ENCODE results near the gene CNTNAP2.

CNTNAP2 gene

DNA sequence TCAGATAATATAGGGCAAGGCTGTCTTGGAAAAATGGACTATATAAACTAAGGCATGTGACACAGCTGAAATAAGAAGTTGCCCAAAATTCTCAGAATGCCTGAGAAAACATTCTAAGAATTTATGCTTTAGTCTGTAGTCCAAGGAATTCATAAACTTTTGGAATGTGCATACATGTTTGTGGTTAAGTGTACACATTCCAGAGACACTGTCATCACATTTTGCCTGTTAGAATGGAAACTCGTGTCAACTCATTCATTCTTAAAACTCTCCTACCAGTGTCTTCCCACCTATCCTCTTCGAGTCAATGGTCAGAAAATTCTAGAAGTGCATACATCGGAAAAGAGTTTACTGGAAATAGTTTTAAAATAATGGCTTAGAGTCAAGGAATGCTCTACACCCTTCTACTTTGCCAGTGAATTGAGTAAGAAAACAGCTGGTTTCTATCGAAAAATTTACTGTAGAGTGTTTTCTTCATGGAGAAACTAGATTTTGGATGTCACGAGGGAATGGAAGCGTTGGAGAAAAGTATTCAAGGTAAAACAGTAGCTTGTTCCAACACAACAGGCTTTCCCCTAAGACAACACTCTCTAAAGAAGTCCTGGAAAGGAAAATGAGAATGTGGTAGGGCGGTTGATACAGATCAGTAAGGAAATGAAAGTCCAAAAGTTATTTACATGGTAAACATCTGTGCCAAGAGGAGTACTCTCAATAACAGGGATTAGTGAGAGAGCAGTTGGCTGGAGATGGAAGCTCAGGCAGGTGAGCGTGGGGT, 1296.4 kb downstream of the CNTNAP2 start:
- no peak overlapping the region for H3K9ac ChIP-seq
- H3K9me3 ChIP-seq, result no peaks in the 10 kb centered on the region
- H3K4me2 ChIP-seq, result no peak overlapping the region
- no peak overlapping the region for H3K27ac ChIP-seq
- no peaks in the 10 kb centered on the region for H3K27me3 ChIP-seq
- no peak for TF ChIP-seq Cebpa-rat (IDR thresholded peaks at IDR 0.05)
- H3K36me3 ChIP-seq, result no peaks in the 10 kb centered on the region
- H3K4me3 ChIP-seq, result no peak overlapping the region
- no peaks in the 10 kb centered on the region for H4K20me1 ChIP-seq
- H3K4me1 ChIP-seq, result no peaks in the 10 kb centered on the region

DNA sequence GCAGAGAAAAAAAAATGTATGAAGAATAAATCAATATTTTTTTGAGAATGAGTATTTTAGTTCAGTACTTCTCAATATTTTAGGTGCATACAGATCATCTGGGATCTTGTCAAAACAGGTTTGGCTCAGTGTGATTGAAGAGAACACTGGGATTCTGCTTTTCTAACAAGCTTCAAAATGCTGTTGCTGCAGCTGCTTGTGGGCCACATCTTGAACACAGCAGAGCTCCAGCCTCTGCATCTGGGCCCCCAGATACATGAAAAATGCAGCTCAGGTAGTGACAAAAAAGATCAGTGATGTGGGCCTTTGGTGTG, 1296.9 kb downstream of the CNTNAP2 start:
- no peak overlapping the region for H3K4me2 ChIP-seq
- no peak for TF ChIP-seq Cebpa-rat (IDR thresholded peaks at IDR 0.05)
- H3K4me1 ChIP-seq, result no peaks in the 10 kb centered on the region
- no peaks in the 10 kb centered on the region for H3K27me3 ChIP-seq
- H4K20me1 ChIP-seq, result no peaks in the 10 kb centered on the region
- no peak overlapping the region for H3K27ac ChIP-seq
- no peaks in the 10 kb centered on the region for H3K9me3 ChIP-seq
- no peak overlapping the region for H3K4me3 ChIP-seq
- no peak overlapping the region for H3K9ac ChIP-seq
- H3K36me3 ChIP-seq, result no peaks in the 10 kb centered on the region

DNA sequence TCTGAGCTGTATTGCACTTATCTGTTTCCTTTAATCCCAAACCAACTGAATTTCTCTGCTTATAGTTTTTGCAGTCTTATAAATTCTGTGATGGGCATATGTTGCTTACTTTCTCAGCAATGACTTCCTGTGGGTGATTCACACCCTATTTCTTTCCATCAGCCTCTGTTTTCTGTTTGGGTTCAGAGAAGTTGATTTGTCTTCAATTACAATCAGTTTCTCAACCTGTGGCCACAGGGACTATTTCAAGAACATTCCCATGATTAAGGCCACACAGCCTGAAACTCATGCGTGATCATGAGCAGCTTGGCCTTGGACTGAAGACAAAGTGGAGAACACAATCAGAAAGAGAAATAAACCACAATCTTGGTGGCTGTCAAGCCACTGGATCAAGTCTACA, 1299.4 kb downstream of the CNTNAP2 start:
- Histone ChIP-seq H3K36me3 (no peaks in the 10 kb centered on the region), H3K27ac (no peak overlapping the region), H3K4me2 (no peak overlapping the region), H3K9me3 (no peaks in the 10 kb centered on the region), H4K20me1 (no peaks in the 10 kb centered on the region), H3K27me3 (no peaks in the 10 kb centered on the region), H3K9ac (no peak overlapping the region), H3K4me3 (no peak overlapping the region), H3K4me1 (no peaks in the 10 kb centered on the region)
- TF ChIP-seq Cebpa-rat (IDR thresholded peaks at IDR 0.05), result no peak

DNA sequence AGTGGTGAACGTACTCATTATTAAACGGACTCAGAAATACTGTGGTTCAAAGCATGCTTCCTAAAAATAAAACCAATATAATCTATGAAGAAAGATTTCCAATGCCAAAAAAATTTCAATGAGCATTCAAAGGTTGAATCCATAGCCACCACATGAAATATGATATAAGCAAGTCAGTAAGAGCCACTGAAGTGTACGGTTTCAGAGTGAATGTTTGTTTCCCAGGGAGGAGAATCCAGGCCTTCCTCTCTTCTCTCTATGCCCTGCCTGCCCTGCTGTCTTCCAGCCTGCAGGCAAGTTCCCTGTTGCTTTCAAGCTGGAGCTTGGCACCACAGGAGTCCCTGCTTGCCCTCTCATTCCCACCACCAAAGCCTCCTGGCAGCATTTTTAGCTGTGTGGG, 1302.4 kb downstream of the CNTNAP2 start:
- H4K20me1 ChIP-seq, result no peaks in the 10 kb centered on the region
- no peak for TF ChIP-seq Cebpa-rat (IDR thresholded peaks at IDR 0.05)
- no peak overlapping the region for H3K4me2 ChIP-seq
- no peak overlapping the region for H3K9ac ChIP-seq
- no peaks in the 10 kb centered on the region for H3K27me3 ChIP-seq
- no peak overlapping the region for H3K27ac ChIP-seq
- H3K4me3 ChIP-seq, result no peak overlapping the region
- no peaks in the 10 kb centered on the region for H3K9me3 ChIP-seq
- H3K4me1 ChIP-seq, result no peaks in the 10 kb centered on the region
- no peaks in the 10 kb centered on the region for H3K36me3 ChIP-seq

DNA sequence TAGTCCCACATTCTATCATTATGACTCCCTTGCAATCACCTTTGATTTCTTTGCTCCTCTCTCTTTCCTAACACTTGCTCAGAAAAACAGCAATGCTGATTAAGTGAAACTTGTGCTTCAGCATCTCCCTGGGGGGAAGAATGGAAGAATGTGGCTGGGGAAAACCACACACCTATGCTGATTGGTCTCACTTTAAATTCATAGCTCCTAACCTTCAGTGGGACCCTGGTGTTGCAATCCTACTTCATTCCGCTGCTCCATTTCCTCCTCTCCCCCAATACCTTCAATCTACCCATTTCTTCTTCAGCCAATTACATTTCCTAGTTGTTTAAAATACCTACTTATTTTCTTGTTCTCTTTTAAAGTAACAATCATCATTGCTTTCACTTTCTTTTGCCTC, 1307.3 kb downstream of the CNTNAP2 start:
- Histone ChIP-seq H3K4me2 (no peak overlapping the region), H3K27me3 (no peaks in the 10 kb centered on the region), H3K36me3 (no peaks in the 10 kb centered on the region), H4K20me1 (no peaks in the 10 kb centered on the region), H3K4me3 (no peak overlapping the region), H3K9ac (no peak overlapping the region), H3K9me3 (no peaks in the 10 kb centered on the region), H3K4me1 (no peaks in the 10 kb centered on the region), H3K27ac (no peak overlapping the region)
- no peak for TF ChIP-seq Cebpa-rat (IDR thresholded peaks at IDR 0.05)

DNA sequence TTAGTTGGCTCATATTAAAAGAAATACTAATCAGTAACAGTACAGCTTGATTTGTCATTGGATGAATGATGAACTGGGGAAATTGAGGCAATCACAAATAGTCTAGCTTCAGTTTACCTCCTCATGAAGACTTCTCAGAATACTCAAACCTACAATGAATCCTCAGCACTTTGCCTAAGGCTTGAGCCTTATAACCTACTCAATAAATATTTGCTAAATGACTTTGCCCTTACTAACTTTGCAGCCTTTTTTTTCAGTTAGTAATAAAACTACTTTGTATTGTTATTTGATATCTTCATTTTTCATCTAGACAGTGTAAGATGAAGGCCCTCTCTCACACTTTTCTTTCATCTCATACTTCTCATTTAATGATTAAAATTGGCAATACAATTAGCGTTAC, 1311.5 kb downstream of the CNTNAP2 start:
- H3K27ac ChIP-seq, result no peak overlapping the region
- no peaks in the 10 kb centered on the region for H3K4me1 ChIP-seq
- no peak overlapping the region for H3K4me2 ChIP-seq
- H3K27me3 ChIP-seq, result no peaks in the 10 kb centered on the region
- no peaks in the 10 kb centered on the region for H3K9me3 ChIP-seq
- no peak overlapping the region for H3K9ac ChIP-seq
- H3K36me3 ChIP-seq, result no peaks in the 10 kb centered on the region
- no peaks in the 10 kb centered on the region for H4K20me1 ChIP-seq
- H3K4me3 ChIP-seq, result no peak overlapping the region
- TF ChIP-seq Cebpa-rat (IDR thresholded peaks at IDR 0.05), result no peak

DNA sequence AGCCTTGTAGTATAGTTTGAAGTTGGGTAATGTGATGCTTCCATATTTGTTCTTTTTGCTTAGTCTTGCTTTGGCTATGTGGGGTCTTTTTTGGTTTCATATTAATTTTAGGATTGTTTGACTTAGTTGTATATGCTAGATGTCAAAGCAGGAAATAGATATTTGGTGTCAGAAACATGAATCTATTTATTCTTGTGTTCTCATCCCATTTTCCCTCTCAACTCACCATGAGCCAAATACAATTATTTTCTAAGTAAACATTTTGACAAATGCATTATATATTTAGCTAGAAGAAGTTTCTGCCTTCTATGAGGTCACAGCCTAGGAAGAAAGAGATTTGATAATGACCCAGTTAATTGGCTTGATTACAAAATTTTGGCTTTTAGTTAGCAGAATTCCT, 1313.4 kb downstream of the CNTNAP2 start:
- TF ChIP-seq Cebpa-rat (IDR thresholded peaks at IDR 0.05), result no peak
- Histone ChIP-seq H4K20me1 (no peaks in the 10 kb centered on the region), H3K36me3 (no peaks in the 10 kb centered on the region), H3K9me3 (no peaks in the 10 kb centered on the region), H3K27ac (no peak overlapping the region), H3K9ac (no peak overlapping the region), H3K4me3 (no peak overlapping the region), H3K27me3 (no peaks in the 10 kb centered on the region), H3K4me1 (no peaks in the 10 kb centered on the region), H3K4me2 (no peak overlapping the region)

DNA sequence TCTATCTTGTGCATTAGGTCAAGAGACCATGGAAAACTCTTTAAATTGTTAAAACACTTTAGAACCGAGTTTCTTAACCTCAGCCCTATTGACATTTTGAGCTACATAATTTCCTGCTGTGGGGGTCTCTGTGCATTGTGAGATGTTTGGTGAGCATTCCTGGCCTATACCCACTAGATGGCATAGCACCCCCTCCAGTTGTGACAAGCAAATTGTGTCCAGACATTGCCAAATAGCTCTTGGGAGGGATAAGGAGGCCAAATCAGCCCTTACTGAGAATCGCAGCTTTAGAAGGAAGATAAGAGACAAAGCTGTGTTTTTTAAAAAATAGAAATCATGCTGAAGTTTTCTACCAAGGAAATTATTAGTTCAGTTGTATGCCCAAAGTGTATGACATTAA, 1315.5 kb downstream of the CNTNAP2 start:
- TF ChIP-seq Cebpa-rat (IDR thresholded peaks at IDR 0.05), result no peak
- Histone ChIP-seq H3K36me3 (no peaks in the 10 kb centered on the region), H3K9ac (no peak overlapping the region), H3K27me3 (no peaks in the 10 kb centered on the region), H3K4me3 (no peak overlapping the region), H3K27ac (no peak overlapping the region), H3K9me3 (no peaks in the 10 kb centered on the region), H3K4me1 (no peaks in the 10 kb centered on the region), H4K20me1 (no peaks in the 10 kb centered on the region), H3K4me2 (no peak overlapping the region)

DNA sequence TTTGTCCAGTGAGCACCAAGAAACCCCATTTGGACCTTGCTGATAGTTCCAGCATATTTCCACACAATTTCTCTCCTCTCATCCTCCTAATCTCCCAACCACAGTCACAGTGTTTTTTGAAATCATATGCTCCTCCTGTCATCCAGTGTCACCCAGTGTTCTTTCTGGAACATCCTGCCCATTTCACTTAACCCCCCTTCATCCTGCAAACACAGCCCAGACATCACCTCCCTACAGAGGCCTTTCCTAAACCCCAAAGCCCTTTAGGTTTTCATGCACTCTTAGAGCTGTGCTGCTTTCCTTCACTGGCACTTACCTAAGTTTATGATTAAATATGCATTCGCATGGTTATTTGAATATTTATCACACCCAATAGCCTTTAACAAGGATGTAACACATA, 1316.0 kb downstream of the CNTNAP2 start:
- no peak overlapping the region for H3K27ac ChIP-seq
- no peaks in the 10 kb centered on the region for H4K20me1 ChIP-seq
- H3K27me3 ChIP-seq, result no peaks in the 10 kb centered on the region
- H3K4me1 ChIP-seq, result no peaks in the 10 kb centered on the region
- TF ChIP-seq Cebpa-rat (IDR thresholded peaks at IDR 0.05), result no peak
- no peaks in the 10 kb centered on the region for H3K9me3 ChIP-seq
- no peaks in the 10 kb centered on the region for H3K36me3 ChIP-seq
- H3K4me2 ChIP-seq, result no peak overlapping the region
- no peak overlapping the region for H3K9ac ChIP-seq
- no peak overlapping the region for H3K4me3 ChIP-seq

DNA sequence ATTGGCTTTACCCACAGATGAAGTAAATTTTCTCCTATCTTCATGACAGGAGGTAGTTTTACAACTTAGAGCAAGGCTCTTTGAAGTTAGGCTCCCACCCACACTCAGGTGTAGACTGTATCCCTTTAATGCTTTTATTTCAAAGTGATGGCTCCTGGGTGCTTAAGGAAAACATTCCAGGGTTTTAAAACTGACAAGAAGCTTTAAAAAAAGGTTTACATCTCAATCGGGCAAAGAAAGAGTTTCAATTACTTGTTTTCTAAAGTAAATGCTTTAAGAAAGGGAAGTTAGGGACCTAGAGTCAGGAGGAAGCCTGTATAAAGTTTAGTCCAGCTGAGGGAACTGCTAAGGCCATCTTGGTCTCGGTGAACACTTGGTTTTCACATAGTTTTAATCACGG, 1320.1 kb downstream of the CNTNAP2 start:
- no peak for TF ChIP-seq Cebpa-rat (IDR thresholded peaks at IDR 0.05)
- Histone ChIP-seq H3K9me3 (peaks cover 11% of the 10 kb centered on the region; the same call in 1 of the 2 replicates), H3K9ac (no peak overlapping the region), H3K36me3 (no peaks in the 10 kb centered on the region), H3K27ac (no peak overlapping the region), H3K4me3 (no peak overlapping the region), H3K27me3 (no peaks in the 10 kb centered on the region), H3K4me2 (no peak overlapping the region), H3K4me1 (no peaks in the 10 kb centered on the region), H4K20me1 (no peaks in the 10 kb centered on the region)

DNA sequence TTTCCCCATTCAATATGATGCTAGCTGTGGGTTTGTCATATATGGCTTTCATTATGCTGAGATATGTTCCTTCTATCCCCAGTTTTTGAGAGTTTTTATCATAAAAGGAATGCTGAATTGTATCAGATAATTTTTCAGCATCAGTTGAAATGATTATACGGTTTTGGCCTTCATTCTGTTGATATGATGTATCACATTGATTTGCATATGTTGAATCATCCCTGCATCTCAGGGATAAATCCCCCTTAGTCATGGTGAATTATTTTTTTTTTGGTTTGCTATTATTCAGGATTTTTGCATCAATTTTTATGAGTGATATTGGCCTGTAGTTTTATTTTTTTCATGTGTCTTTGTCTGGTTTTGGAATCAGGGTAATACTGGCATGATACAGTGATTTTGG, 1321.6 kb downstream of the CNTNAP2 start:
- Histone ChIP-seq H3K4me1 (no peaks in the 10 kb centered on the region), H3K4me2 (no peak overlapping the region), H3K36me3 (no peaks in the 10 kb centered on the region), H3K27me3 (no peaks in the 10 kb centered on the region), H3K27ac (no peak overlapping the region), H3K4me3 (no peak overlapping the region), H3K9ac (no peak overlapping the region), H3K9me3 (peaks cover 11% of the 10 kb centered on the region; the same call in 1 of the 2 replicates), H4K20me1 (no peaks in the 10 kb centered on the region)
- no peak for TF ChIP-seq Cebpa-rat (IDR thresholded peaks at IDR 0.05)
